ENCODE results near the gene RABGAP1.

DNA sequence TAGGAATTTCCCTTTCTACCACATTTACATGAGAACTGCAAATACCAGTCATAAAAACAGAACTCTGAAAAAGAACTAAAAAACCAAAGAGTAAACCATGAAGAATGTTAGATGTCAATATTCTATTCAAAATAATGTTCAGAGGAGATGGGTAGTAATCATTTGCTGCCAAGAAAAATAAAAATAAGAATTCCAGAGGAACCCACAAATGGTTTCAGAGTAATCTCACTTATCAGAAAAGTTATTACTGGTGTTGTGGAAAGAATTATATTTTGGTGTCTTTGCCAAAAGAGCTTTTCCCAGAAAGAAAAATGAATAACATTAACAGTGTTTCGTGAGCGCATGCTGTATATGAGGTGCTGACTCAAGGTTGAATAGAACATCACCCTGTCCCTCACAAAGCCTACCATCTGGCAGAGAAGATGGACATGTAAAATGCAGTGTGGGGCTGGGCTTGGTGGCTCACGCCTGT, 128.2 kb downstream of the RABGAP1 start:
- TF ChIP-seq POLR2A (IDR thresholded peaks at IDR 0.05) (no peak), POLR2AphosphoS5 (IDR thresholded peaks at IDR 0.05) (no peak)
- TF ChIP-seq, protein P1, sequence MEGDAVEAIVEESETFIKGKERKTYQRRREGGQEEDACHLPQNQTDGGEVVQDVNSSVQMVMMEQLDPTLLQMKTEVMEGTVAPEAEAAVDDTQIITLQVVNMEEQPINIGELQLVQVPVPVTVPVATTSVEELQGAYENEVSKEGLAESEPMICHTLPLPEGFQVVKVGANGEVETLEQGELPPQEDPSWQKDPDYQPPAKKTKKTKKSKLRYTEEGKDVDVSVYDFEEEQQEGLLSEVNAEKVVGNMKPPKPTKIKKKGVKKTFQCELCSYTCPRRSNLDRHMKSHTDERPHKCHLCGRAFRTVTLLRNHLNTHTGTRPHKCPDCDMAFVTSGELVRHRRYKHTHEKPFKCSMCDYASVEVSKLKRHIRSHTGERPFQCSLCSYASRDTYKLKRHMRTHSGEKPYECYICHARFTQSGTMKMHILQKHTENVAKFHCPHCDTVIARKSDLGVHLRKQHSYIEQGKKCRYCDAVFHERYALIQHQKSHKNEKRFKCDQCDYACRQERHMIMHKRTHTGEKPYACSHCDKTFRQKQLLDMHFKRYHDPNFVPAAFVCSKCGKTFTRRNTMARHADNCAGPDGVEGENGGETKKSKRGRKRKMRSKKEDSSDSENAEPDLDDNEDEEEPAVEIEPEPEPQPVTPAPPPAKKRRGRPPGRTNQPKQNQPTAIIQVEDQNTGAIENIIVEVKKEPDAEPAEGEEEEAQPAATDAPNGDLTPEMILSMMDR (IDR thresholded peaks at IDR 0.05): no peak
